PC-3 (cell line): Measurements from ENCODE around the gene HASPIN. TPM values are rescaled to one million over a fixed set of nuclear protein-coding genes. Genes with fewer than 3 reads are reported as not detected.

Experiments used
- ATAC-seq: fragments of 200-7000 bp; cut with Tn5 transposase; 2 replicates; pipeline ENCODE4 v1.9.1; 2020; ENCODE audit warnings: mild to moderate bottlenecking, moderate library complexity
- BruUV-seq: library from RNA; stranded (reverse); fragments of 400-500 nt; replicated peaks from 2 replicates; lab custom pipeline; 2021; lab: Mats Ljungman, UMichigan
- CTCF ChIA-PET: fragments of 300-600 bp; sonication (Branson Sonifier 250); formaldehyde crosslinking; loops from one replicate; lab custom pipeline; 2022; ENCODE audit warnings: antibody characterized with exemption; lab: Charles Lee
- POLR2A ChIA-PET: fragments of 300-600 bp; sonication (Branson Sonifier 250); formaldehyde crosslinking; loops from one replicate; lab custom pipeline; 2022; ENCODE audit warnings: antibody characterized with exemption; ENCODE audit not compliant: unreplicated experiment; lab: Charles Lee
- DNase-seq: peaks from one replicate; pipeline ENCODE4 v3.0.0-alpha.2; 2015
- H2AFZ ChIP-seq: fragments of 300-600 bp; sonication (generic); 2 replicates; pipeline ENCODE4 v1.6.0; 2016; ENCODE audit warnings: antibody characterized with exemption, low read length
- H3F3A ChIP-seq: fragments of 300-600 bp; sonication (generic); one replicate; pipeline ENCODE4 v1.6.0; 2017; ENCODE audit warnings: antibody characterized with exemption, low read length, control low read depth, mild to moderate bottlenecking; ENCODE audit not compliant: unreplicated experiment
- H3K27ac ChIP-seq: fragments of 300-600 bp; sonication (generic); 2 replicates; pipeline ENCODE4 v1.5.1; 2016; ENCODE audit warnings: mild to moderate bottlenecking, low read length
- H3K27me3 ChIP-seq: fragments of 300-600 bp; sonication (generic); 2 replicates; pipeline ENCODE4 v1.6.1; 2016; ENCODE audit warnings: low read length, mixed read lengths
- H3K36me3 ChIP-seq: fragments of 300-600 bp; sonication (generic); 2 replicates; pipeline ENCODE4 v1.6.1; 2016; ENCODE audit warnings: low read depth, mixed run types, low read length, mixed read lengths
- H3K4me1 ChIP-seq: fragments of 300-600 bp; sonication (generic); 2 replicates; pipeline ENCODE4 v1.5.1; 2016; ENCODE audit warnings: low read length; ENCODE audit not compliant: insufficient read depth
- H3K4me2 ChIP-seq: fragments of 300-600 bp; sonication (generic); 2 replicates; pipeline ENCODE4 v1.6.0; 2016; ENCODE audit warnings: low read length
- H3K4me3 ChIP-seq: fragments of 300-600 bp; sonication (generic); 2 replicates; pipeline ENCODE4 v1.5.1; 2016; ENCODE audit warnings: mild to moderate bottlenecking, low read length, mixed read lengths
- H3K79me2 ChIP-seq: fragments of 300-600 bp; sonication (generic); 2 replicates; pipeline ENCODE4 v1.6.1; 2017; ENCODE audit warnings: low read length, mixed read lengths
- H3K9ac ChIP-seq: fragments of 300-600 bp; sonication (generic); 2 replicates; pipeline ENCODE4 v1.6.0; 2016; ENCODE audit warnings: mild to moderate bottlenecking, low read length
- H3K9me2 ChIP-seq: fragments of 300-600 bp; sonication (generic); replicated peaks from 2 replicates; pipeline ENCODE4 v1.6.1; 2016; ENCODE audit warnings: mixed run types, low read length, mixed read lengths
- H3K9me3 ChIP-seq: fragments of 300-600 bp; sonication (generic); 2 replicates; pipeline ENCODE4 v1.6.1; 2016; ENCODE audit warnings: low read length, mixed read lengths
- H4K20me1 ChIP-seq: fragments of 300-600 bp; sonication (generic); 2 replicates; pipeline ENCODE4 v1.6.1; 2016; ENCODE audit warnings: low read length, mixed read lengths
- EZH2 ChIP-seq: fragments of 300-600 bp; sonication (generic); IDR thresholded peaks from one replicate; pipeline ENCODE4 v1.6.1; 2017; ENCODE audit warnings: antibody characterized with exemption, mild to moderate bottlenecking, low read length; ENCODE audit not compliant: unreplicated experiment
- EZH2phosphoT487 ChIP-seq: fragments of 300-600 bp; sonication (generic); IDR thresholded peaks from 2 replicates; pipeline ENCODE4 v1.6.1; 2018; ENCODE audit warnings: mild to moderate bottlenecking, antibody characterized with exemption, low read length, borderline replicate concordance
- intact Hi-C: fragments of 100-400 bp; cut with micrococcal nuclease; formaldehyde crosslinking; loops from 2 replicates; pipeline ENCODE4 v1.9.0; 2023
- total RNA-seq: library from RNA; depleted of rRNA; stranded (reverse); fragments of >200 nt; gene quantifications from 2 replicates; pipeline ENCODE4 v1.2.3, GENCODE V29; 2014
- TF ChIP-seq, protein P1 (sequence below): fragments of 300-600 bp; sonication (generic); conservative IDR thresholded peaks from 2 replicates; pipeline ENCODE4 v1.5.1; 2017; ENCODE audit warnings: antibody characterized with exemption, low read depth, mild to moderate bottlenecking, low read length

HASPIN gene
- total RNA-seq, 1 experiment from 2014 or later = 10.6 TPM

DNA sequence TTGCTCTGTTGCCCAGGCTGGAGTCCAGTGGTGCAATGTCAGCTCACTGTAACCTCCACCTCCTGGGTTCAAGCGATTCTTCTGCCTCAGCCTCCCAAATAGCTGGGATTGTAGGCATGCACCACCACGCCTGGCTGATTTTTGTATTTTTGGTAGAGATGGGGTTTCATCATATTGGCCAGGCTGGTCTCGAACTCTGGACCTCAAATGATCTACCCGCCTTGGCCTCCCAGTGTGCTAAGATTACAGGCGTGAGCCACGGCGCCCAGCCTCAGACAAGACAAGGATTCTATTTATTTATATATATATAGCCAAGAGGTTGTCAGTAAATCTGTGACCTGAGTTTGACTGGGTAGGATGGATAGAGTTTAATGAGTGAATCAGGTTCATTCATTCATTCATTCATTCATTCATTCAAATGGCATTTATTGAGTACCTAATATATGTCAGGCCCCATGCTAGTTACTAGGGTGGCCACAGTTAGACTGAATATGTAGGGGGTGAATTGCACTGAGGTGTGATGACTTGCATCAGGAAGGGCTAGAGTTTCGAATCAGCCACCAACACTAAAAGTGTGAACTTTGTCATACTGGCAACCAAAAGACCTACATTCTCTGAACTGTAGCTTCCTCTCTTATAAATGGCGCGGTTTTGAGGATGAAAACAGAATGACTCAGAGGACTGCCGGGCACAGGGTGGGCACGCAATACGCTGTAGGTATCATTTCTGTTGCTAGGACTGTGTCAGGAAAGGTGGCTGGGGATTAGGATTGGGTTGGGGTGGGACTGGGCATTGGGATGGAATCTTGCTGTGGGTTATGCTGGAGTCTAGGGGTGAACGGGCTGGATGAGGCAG lies 39.4 kb downstream of the HASPIN start:
- H3K9me3 ChIP-seq = no peaks in the 10 kb centered on the region
- no peaks in the 10 kb centered on the region for H3K4me1 ChIP-seq
- no peaks in the 10 kb centered on the region for H3K36me3 ChIP-seq
- no peaks in the 10 kb centered on the region for H3K79me2 ChIP-seq
- H3K9me2 ChIP-seq = no peaks in the 10 kb centered on the region
- no peaks in the 10 kb centered on the region for H3K27me3 ChIP-seq
- no peak overlapping the region for H3K27ac ChIP-seq
- TF ChIP-seq EZH2phosphoT487 = no peak
- H3K4me2 ChIP-seq = no peak overlapping the region
- no peaks in the 10 kb centered on the region for H4K20me1 ChIP-seq
- no peak overlapping the region for H2AFZ ChIP-seq
- intact Hi-C loops = no loop called here
- no peaks in the 10 kb centered on the region for H3F3A ChIP-seq
- CTCF ChIA-PET = no interaction called here
- no TSS peak for BruUV-seq
- POLR2A ChIA-PET = no interaction called here
- no peak overlapping the region for H3K4me3 ChIP-seq
- DNase-seq (no peak), ATAC-seq (no peak)
- no peak overlapping the region for H3K9ac ChIP-seq

DNA sequence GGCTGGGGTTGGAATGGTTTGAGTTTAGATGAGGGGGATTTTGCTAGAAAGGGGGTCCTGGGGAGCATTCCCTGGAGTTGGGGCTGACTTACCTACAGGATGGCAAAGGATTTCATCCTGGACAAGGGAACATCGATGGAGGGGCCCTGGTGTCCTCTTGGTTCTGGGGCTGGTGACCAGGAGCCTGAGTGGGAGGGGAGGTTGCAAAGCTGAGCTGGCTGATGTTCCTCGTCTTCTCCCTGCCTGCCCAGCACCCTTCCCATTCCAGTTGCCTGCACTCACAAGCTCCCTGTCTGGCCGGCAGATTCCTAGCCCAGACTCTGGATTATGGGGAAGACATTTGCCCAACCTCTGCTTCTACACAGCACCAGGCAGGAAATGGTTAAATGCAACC lies 40.1 kb downstream of the HASPIN start:
- ATAC-seq (no peak), DNase-seq (no peak)
- CTCF ChIA-PET = no interaction called here
- BruUV-seq = no TSS peak
- POLR2A ChIA-PET = no interaction called here
- TF ChIP-seq, protein P1, sequence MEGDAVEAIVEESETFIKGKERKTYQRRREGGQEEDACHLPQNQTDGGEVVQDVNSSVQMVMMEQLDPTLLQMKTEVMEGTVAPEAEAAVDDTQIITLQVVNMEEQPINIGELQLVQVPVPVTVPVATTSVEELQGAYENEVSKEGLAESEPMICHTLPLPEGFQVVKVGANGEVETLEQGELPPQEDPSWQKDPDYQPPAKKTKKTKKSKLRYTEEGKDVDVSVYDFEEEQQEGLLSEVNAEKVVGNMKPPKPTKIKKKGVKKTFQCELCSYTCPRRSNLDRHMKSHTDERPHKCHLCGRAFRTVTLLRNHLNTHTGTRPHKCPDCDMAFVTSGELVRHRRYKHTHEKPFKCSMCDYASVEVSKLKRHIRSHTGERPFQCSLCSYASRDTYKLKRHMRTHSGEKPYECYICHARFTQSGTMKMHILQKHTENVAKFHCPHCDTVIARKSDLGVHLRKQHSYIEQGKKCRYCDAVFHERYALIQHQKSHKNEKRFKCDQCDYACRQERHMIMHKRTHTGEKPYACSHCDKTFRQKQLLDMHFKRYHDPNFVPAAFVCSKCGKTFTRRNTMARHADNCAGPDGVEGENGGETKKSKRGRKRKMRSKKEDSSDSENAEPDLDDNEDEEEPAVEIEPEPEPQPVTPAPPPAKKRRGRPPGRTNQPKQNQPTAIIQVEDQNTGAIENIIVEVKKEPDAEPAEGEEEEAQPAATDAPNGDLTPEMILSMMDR = no peak
- TF ChIP-seq EZH2 (no peak), EZH2phosphoT487 (no peak)
- Histone ChIP-seq H3K9me3 (no peaks in the 10 kb centered on the region), H3K79me2 (no peaks in the 10 kb centered on the region), H3K4me3 (no peak overlapping the region), H3K36me3 (no peaks in the 10 kb centered on the region), H3K4me2 (no peak overlapping the region), H3K4me1 (no peaks in the 10 kb centered on the region), H3F3A (no peaks in the 10 kb centered on the region), H3K9me2 (no peaks in the 10 kb centered on the region), H4K20me1 (no peaks in the 10 kb centered on the region), H2AFZ (no peak overlapping the region), H3K9ac (no peak overlapping the region), H3K27me3 (no peaks in the 10 kb centered on the region), H3K27ac (no peak overlapping the region)
- intact Hi-C loops = no loop called here

DNA sequence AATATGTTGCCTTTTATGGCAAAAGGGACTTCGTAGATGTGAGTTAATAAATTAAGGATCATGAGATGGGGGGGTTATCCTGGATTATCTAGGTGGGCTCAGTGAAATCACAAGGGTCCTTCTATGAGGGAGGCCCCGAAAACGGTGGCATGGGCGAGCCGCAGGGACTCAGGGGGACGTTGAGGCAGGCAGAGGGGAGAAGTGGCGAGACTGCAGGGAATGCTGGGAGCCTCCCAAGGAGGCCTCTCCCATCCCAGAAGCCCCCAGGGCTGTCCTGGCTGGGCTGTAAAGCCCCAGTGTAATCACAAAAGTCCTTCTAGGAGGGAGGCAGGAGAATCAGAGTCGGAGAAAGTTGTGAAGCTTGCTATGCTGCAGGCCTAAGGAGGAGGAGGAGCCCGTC lies 42.3 kb downstream of the HASPIN start:
- intact Hi-C loops = no loop called here
- TF ChIP-seq EZH2phosphoT487 (no peak), EZH2 (no peak)
- TF ChIP-seq, protein P1 = no peak
- DNase-seq (no peak), ATAC-seq (no peak)
- no peak overlapping the region for H3K4me2 ChIP-seq
- no peaks in the 10 kb centered on the region for H3K4me1 ChIP-seq
- no peaks in the 10 kb centered on the region for H3K9me3 ChIP-seq
- H3F3A ChIP-seq = no peaks in the 10 kb centered on the region
- ChIA-PET POLR2A (no interaction called here), CTCF (no interaction called here)
- H3K9me2 ChIP-seq = no peaks in the 10 kb centered on the region
- no peaks in the 10 kb centered on the region for H3K27me3 ChIP-seq
- no peaks in the 10 kb centered on the region for H3K36me3 ChIP-seq
- no TSS peak for BruUV-seq
- no peaks in the 10 kb centered on the region for H4K20me1 ChIP-seq
- H3K9ac ChIP-seq = no peak overlapping the region
- no peak overlapping the region for H2AFZ ChIP-seq
- no peak overlapping the region for H3K4me3 ChIP-seq
- no peak overlapping the region for H3K27ac ChIP-seq
- H3K79me2 ChIP-seq = no peaks in the 10 kb centered on the region
